ENCODE data around the gene HOXA7. TPM values are rescaled to one million over a fixed set of nuclear protein-coding genes. Genes with fewer than 3 reads are reported as not detected.

Gene HOXA7
- total RNA-seq, 1 donor, result not detected

DNA sequence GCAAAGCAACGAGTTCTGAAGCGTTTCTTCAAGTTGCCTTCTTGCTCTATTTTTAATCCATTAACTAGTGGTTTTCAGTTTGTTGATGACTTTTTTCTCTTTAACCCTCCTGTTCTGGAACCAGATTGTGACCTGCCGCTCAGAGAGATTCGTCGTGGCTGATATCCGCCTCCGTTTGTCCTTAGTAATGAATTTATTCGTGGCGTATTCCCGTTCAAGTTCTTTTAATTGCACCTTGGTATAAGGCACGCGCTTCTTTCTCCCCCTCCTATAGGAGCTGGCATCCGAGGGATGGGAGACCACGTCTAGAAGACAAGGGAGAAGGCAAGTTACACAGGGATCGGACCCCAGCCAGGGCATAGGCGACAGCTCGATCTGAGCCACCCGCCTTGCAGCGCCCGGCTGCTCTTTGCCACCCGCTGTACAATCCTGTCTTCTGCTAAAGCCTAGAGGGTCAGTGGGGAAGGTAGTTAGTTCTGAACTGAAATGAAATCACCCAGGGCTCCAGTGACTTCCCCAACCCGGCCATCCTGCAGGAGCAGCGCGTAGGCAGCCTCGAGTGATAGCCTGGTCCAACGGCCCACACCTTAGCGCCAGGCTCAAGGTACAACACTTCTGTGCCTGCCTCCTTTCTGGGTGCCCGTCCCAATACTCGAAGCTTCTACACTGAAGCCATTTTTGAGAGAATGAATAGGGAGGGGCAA, 41.8 kb upstream of the HOXA7 start:
- no peak for DNase-seq (ENCODE audit: low read depth)
- TF ChIP-seq, protein P1, sequence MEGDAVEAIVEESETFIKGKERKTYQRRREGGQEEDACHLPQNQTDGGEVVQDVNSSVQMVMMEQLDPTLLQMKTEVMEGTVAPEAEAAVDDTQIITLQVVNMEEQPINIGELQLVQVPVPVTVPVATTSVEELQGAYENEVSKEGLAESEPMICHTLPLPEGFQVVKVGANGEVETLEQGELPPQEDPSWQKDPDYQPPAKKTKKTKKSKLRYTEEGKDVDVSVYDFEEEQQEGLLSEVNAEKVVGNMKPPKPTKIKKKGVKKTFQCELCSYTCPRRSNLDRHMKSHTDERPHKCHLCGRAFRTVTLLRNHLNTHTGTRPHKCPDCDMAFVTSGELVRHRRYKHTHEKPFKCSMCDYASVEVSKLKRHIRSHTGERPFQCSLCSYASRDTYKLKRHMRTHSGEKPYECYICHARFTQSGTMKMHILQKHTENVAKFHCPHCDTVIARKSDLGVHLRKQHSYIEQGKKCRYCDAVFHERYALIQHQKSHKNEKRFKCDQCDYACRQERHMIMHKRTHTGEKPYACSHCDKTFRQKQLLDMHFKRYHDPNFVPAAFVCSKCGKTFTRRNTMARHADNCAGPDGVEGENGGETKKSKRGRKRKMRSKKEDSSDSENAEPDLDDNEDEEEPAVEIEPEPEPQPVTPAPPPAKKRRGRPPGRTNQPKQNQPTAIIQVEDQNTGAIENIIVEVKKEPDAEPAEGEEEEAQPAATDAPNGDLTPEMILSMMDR (IDR thresholded peaks at IDR 0.05; ENCODE audit: insufficient read depth, low read length), result no peak
- H3K4me3 ChIP-seq (ENCODE audit: low read depth, low read length), result no peak overlapping the region

DNA sequence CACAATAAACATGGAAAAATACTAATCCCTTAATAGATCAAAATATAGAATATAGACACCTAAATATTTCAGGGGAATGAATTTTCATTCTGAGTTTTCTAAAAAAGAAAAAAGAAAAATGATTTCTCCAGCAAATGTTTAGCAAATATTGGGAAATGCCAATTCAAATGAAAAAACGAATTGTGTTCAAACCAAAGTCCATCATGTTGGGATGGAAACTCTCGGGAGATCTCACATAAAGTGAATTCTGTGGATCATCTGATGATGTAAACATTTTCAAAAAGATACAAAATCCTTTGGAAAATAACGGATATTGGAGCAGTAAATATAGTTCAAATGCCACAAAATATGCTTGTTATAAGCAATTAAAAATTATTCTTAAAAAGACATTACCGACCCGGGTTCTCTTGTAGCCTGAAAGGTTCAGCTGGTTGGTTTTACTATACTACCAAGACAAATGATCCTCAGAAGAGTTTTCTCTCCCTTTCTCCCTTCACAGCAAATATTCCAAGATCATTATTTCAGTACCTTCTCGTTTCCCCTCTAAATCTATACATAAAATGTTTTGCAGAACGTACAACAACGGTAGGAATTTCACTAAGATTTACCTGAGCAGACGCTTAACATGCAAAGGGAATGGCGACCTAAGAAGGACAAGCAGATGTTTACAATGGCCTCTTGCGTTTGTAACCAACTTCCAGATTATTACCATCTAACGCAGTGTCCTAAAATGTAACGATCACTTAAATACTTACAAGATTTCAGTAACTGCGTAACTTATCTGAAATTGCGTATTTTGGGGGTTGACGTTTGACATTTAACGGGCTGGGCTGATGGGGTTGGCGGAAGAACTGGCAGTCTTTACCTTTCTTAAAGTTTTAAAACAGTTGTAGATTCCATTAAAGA, 40.9 kb upstream of the HOXA7 start:
- no peak for DNase-seq (ENCODE audit: low read depth)
- TF ChIP-seq, protein P1 (IDR thresholded peaks at IDR 0.05; ENCODE audit: insufficient read depth, low read length), result no peak
- H3K4me3 ChIP-seq (ENCODE audit: low read depth, low read length), result no peak overlapping the region

DNA sequence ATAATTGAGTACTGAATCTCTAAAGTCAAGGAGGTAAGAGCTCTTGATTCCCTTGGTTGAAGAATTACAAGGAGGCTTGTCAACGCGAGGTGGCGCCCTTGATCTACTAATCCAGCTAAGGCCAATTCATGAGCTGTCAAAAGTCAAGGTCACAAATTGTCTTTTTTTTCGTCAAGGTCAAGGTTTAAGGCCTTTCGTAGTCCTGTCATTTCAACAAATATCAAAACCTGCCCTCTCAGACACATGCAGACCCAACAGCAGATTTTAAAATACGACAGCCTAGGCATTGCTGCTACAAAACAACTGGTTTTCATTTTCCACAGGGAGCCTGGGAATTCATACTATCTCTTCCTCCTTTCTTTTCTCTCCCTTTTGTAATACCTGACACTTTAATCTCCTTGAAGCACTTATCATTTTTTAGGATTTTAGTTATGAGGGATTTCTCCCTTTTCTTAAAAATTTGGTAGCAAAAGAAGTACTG, 39.9 kb upstream of the HOXA7 start:
- TF ChIP-seq, protein P1 (IDR thresholded peaks at IDR 0.05; ENCODE audit: insufficient read depth, low read length), result peak; percentile 71
- DNase-seq (ENCODE audit: low read depth), result peak; percentile 83
- H3K4me3 ChIP-seq (ENCODE audit: low read depth, low read length), result no peak overlapping the region

GRCh38 chr7:27194686-27195379, 38.4 kb upstream of the HOXA7 start:
- no peak overlapping the region for H3K4me3 ChIP-seq (ENCODE audit: low read depth, low read length)
- DNase-seq (ENCODE audit: low read depth), result no peak
- TF ChIP-seq, protein P1 (IDR thresholded peaks at IDR 0.05; ENCODE audit: insufficient read depth, low read length), result no peak

- TF ChIP-seq, protein P1 (IDR thresholded peaks at IDR 0.05; ENCODE audit: insufficient read depth, low read length), result no peak
- no peak overlapping the region for H3K4me3 ChIP-seq (ENCODE audit: low read depth, low read length)
Measured at GRCh38 chr7:27194002-27194352, 37.5 kb upstream of the HOXA7 start.

GRCh38 chr7:27193335-27194001, 37.0 kb upstream of the HOXA7 start:
- TF ChIP-seq, protein P1 (IDR thresholded peaks at IDR 0.05; ENCODE audit: insufficient read depth, low read length), result no peak
- no peak for DNase-seq (ENCODE audit: low read depth)
- no peak overlapping the region for H3K4me3 ChIP-seq (ENCODE audit: low read depth, low read length)

More at GRCh38 chr7:27194002-27194352, 37.5 kb upstream of the HOXA7 start:
- no peak for DNase-seq (ENCODE audit: low read depth)

All from fibroblast of the aortic adventitia (primary cell).